Hepatic stellate cell (primary cell): Measurements from ENCODE around the gene STEAP1B.
"Not testable (repeated sequence)": the region's sequence is repeated elsewhere in the genome, so short reads cannot be mapped to it uniquely, and the experiment has no call there.

ENCODE experiments used
- DNase-seq: peaks from one replicate; pipeline ENCODE4 v3.0.0; 2011; ENCODE audit warnings: low spot score

The STEAP1B gene

DNA sequence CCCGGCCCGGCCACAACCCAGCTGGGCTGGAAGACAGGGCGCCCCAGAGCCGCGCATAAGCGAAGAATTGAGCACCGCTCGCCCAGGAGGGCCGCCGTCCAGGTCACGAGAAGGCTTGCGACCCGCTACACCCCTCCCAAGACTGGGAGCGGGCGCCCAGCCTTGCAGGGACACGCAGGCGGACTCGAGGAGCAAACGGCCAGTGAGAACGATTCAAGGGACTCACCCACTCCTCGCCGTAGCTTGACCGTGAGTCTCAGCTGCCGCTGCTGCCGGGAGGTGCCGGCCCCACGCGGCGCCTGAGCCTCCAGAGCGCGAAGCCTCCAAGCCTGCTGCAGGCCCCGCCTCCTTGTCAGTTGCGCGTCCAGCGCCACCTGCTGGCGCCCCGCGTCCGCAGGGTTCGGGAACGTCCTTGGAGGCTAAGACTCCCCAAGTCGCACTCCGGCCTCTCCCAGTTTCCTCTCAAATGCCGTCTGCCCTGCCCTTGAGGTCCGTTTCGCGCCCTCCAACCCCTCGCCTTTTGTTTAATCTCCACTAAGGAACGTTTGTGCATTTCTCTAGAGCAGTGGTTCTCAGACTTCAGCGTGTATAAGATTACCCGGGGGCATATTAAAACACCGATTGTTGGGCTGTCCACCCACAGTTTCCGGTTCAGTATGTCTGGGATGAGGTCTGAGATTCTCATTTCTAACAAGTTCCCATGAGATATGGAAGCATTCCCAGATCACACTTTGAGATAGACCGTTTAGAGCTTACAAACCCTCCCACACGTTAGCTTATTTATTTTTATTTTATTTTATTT lies at the start of gene STEAP1B:
TSS of gene STEAP1B (minus strand) at position 301 of the 802 bp plus-strand sequence. CDS start 5,333 bp downstream, outside the sequence.
- DNase-seq: peak; percentile 73

- DNase-seq: no peak
These were observed 49.1 kb upstream of the STEAP1B start for GRCh38 chr7:22549051-22549450.

DNA sequence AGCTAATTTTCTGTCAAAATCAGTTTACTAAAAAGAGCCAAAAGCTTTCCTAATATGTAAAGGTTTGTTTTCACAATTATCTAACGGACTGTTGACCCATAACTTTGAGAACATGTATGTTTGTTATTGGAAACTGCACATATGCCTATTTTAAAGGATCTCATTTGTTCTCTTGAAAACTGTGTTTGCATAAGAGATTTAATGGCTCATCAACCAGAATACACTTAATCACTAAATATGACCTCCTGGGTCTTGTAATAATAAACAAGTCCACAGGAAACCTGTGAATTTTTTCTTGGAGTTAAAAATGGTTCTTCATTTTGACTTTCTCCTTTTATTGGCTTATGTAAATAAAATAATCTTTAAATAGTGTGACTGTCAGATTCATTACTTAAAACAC lies 48.3 kb upstream of the STEAP1B start:
- DNase-seq: no peak

DNA sequence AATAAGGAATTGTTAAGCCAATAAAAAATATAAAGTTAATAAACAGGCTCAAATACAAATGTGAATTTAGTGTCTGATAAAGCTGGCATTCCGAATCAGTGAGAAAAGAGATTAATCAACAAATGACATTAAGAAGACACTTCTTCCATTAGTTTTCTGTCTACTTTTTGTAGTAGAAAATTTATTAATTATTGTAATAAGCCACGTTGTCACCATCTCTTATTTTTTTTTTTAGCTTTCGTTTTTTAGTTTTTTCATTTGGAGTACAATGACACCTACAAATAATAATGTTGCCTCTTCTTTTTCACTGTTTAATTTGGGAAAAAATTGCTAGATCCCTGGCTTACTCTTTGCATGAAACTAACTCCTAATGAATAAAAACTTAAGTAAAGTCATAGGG lies 46.8 kb upstream of the STEAP1B start:
- no peak for DNase-seq

DNA sequence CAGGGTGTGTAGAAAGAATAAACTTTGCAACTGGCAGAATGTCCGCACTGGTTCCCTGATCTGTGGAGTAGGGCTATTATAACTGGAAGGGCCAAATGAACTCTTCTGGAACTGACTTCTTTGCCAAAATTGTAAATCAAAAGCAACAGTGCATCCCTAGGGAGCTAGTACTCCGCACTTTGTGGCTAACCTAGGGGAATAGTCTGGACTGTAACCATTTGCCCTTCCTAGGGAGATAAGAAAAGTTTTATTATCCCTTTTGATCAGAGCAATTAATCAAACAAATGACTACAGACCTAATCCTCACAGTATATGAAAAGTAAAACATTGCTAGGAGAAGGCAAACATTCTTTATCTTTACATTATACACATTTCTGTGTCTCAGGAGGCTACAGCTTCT lies 45.5 kb upstream of the STEAP1B start:
- DNase-seq: no peak

GRCh38 chr7:22544245-22544644 lies 44.3 kb upstream of the STEAP1B start:
- no peak for DNase-seq

DNA sequence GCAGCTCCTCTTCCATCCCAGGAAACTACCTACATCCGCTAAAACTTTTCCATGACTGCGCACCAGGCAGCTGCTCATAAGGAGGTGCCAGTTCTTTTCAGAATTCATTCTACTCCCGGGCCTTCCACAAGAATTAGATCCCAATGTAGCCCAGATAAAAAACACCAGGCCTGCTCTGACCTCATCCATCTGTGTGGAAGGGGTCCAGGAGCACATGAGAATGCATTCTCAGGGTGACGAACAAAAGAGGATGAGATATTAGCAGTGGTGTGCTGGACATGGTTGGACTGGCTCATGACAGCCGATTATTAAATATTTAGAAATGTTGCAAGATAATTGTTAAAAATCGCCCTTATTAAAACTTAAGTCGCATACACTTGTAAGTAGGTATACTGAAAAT lies 43.2 kb upstream of the STEAP1B start:
- DNase-seq: no peak

- no peak for DNase-seq
These were observed 42.7 kb upstream of the STEAP1B start for GRCh38 chr7:22542669-22543068.

- DNase-seq: no peak
These were observed 42.3 kb upstream of the STEAP1B start for GRCh38 chr7:22542254-22542653.

- DNase-seq: no peak
These were observed 41.8 kb upstream of the STEAP1B start for GRCh38 chr7:22541789-22542188.

GRCh38 chr7:22528537-22528936 lies 28.5 kb upstream of the STEAP1B start:
- DNase-seq: not testable (repeated sequence)

GRCh38 chr7:22524353-22524947 lies 24.5 kb upstream of the STEAP1B start:
- not testable (repeated sequence) for DNase-seq

- DNase-seq: not testable (repeated sequence)
These were observed 23.7 kb upstream of the STEAP1B start for GRCh38 chr7:22523478-22524352.

GRCh38 chr7:22519560-22519959 lies 19.6 kb upstream of the STEAP1B start:
- not testable (repeated sequence) for DNase-seq

DNA sequence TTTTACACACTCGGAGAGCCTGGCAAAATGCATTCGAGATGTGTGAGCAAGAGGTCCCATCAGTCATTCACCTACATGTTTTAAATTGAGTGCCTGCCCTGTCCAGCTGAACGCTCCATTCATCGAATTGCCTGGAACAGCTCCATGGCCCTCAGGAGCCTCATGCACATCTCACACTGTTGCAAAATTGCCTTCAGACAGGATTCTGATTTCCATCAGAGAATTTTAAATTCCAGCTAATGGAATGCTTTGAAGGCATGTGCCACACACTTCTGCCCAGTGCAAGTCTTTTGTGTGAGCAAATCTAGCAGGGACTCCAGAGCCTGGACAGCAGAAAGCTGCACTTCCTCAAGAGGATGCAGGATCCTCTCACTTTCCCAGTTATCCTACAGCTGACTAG lies 17.0 kb upstream of the STEAP1B start:
- not testable (repeated sequence) for DNase-seq

DNA sequence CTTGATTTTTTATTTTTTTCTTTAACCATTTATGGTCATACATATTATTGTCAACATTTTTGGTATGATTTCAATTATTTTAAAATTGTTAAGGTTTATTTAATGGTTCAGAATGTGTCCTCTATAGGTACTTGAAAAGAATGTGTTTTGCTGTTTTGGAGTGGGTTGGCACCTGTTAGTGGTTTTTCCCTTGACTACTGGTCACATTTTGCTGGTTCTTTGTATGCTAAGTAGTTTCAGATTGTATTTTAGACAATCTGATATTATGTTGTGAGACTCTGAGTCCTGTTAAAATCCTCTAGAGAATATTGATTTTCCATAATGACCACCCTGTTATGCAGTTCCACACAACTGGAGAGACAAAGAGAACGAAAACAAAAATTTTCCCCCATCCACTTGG lies 15.0 kb upstream of the STEAP1B start:
- not testable (repeated sequence) for DNase-seq

DNA sequence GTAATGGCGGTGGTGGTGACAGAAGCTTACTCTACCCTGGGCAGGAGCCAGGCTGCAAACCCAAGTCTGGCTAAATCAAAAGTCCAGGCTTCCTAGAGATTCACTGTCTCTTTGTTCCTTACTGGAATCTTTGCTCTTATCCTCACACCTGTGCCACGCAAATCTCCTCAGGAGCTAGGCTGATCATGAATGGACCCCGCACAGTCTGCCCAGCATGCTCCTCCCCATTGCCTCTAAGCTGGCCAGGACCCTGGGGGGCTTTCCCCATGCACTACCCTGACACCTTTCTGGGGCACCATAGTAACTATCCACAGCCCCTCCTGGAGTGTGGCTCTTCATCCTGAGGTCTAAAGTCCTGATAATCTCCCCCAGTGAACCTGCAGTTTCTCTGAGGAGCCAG lies 7.3 kb upstream of the STEAP1B start:
- DNase-seq: not testable (repeated sequence)

DNA sequence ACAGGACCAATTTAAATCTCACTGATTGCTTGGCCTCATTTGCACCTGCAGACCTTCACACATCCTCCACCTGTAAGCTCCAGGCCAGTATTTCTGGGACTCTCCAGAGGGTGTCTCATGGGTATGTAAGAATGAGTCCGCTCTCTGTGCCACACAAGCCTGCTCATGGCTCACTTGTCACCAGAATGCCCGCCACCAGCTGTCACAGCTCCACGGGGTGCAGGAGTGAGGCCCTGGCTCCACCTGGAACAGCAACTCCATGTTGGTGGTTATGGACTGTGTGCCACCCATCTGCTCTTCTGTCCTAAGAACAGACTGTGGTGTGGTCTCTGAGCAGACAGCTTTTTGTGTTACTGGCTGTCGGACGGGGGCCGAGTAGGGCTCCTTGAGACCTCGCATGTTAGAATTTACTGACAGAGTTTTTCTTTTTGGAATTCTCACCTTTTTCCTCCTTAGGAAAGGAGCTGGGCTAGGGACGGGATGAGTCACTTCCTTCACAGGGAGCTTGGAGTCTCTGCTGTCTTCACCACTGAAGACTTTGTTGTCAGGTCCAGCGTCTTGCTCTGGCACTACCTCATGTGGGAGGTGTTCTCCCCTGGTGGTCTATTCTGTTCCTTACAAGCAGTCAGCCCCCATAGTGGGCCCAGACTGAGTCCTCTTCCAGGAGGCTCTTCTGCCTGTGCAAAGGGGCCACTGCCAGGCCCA lies 6.5 kb upstream of the STEAP1B start:
- not testable (repeated sequence) for DNase-seq

DNA sequence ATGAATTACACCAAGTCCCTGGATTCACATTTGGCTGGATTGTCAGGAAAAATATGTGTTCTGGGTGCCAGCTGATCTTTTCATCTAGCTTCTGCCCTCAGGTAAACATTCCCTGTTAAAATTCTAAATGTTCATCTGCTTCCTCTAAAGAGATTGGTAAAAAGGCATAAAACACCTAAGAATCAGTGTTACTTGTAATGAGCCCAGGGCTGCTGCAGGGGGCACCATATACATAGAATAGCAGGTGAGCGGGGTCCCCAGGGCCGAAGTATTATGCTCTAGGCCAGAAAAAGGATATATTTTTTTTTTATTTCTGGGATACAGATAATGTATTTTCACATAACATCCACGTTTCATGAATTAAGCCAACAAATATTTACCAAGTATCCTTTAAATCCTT lies 4.5 kb upstream of the STEAP1B start:
- DNase-seq: not testable (repeated sequence)

DNA sequence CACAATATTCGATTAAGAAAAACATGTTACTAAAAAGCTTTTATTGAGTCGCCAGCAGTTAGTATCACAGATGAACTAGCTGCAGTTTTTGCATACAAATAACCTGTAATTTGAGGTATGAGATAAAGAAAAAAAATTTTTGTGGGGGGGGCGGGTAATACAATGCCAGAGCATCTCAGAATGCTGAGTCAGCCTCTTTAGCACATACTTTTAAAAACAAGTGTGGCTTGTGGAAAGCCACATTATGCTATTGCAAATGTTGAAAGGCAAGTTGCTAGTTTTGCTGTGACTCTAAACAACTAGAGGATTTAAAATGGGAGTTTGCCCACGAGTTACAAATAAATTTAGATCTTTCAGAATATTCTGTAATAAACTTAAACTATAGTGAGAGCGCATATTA lies 2.1 kb upstream of the STEAP1B start:
- not testable (repeated sequence) for DNase-seq

- not testable (repeated sequence) for DNase-seq
These were observed 1.3 kb upstream of the STEAP1B start for GRCh38 chr7:22501336-22501735.

GRCh38 chr7:22499044-22499443 lies 944 bp downstream of the STEAP1B start:
- DNase-seq: no peak
